Stimulated activated CD8-positive, alpha-beta memory T cell treated with anti-CD3 and anti-CD28 coated beads, Interleukin-15, amount 100 ng/mL, for 1 hour (primary cell): Measurements from ENCODE around the gene LCLAT1.

Source experiments
- DNase-seq: peaks from one replicate; pipeline ENCODE4 v3.0.0-alpha.2; 2020; ENCODE audit warnings: low read depth

The LCLAT1 gene

GRCh38 chr2:30675758-30676157 lies 228.7 kb downstream of the LCLAT1 start:
- no peak for DNase-seq

DNA sequence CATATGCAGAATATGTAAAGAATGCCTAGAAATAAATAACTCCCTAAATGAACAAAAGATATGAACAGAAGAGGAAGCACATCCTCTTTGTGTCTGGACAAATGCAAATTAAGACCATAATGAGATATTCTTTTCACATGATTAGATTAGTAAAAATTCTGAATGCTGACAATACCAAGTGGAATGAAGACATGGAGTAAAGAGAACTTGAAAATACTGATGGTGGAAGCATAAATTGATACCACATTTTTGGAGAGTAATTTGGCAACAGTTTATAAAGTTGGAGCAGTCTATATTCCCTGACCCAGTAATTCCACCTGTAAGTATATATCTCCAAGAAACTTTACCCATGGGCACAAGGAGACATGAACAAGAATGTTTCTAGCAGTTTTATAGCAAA lies 230.2 kb downstream of the LCLAT1 start:
- DNase-seq, result no peak

- DNase-seq, result no peak
These were observed 230.9 kb downstream of the LCLAT1 start for GRCh38 chr2:30677861-30678385.

DNA sequence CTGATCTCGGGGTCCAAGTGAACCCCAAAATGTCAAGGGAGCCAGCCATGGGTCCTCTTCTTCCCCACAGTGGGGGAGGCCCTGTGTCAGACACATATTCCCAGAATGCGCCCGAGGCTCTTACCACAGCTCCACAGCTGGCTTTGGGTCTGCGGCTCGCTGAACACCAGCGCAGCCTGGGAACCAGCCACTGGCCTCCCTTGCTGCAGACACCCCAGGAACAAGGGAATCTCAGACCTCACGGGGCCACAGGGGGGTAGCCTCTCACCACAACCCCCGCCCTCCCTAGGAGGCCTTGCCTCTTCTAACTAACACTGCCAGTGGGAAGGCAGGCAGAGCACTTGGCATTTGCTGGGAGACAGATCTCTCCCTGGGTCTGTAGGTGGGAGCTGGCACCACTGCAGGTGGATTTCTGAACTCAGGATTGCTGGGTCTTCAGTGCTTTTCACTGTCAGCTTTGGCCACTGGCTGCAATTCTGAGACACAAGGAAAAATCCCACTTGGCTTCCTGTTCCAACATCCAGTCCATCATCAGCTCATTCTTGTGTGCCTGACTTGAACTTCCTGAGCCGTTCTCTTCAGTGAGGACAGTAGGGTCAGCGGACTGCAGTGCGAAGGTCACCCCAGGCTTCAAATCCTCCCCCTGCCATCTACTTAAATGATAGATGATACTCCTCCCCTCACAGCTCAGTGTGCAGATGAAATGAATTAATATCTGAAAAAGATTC lies 231.5 kb downstream of the LCLAT1 start:
- DNase-seq, result no peak

- DNase-seq, result no peak
These were observed 232.5 kb downstream of the LCLAT1 start for GRCh38 chr2:30679426-30680088.

GRCh38 chr2:30680121-30680520 lies 233.1 kb downstream of the LCLAT1 start:
- no peak for DNase-seq

GRCh38 chr2:30681022-30681421 lies 234.0 kb downstream of the LCLAT1 start:
- no peak for DNase-seq

DNA sequence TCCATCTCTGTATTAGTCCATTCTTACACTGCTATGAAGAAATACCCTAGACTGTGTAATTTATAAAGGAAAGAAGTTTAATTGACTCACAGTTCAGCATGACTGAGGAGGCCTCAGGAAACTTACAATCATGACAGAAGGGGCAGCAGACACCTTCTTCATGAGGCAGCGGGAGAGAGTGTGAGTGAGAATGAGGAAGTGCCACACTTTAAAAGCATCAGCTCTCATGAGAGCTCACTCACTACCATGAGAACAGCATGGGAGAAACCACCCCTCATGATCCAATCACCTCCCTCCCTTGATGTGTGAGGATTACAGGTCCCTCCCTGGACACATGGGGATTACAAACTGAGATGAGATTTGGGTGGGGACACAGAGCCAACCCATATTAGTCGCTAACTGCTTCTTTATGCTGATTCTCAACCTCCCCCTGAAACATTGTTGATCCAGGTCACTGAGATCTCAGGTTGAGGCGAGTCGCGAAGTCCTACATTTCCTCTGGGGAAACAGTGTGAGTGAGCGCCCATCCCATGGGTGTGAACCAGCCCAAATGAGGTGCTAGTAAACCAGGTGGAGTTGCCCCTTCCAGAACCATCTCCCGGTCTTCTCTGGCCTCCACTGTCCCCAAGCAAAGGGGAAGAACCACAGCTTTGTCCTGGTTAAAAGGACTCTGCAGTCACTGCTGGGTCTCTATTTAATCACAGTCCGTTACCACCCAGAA lies 236.3 kb downstream of the LCLAT1 start:
- DNase-seq, result no peak

- DNase-seq, result no peak
These were observed 237.0 kb downstream of the LCLAT1 start for GRCh38 chr2:30684026-30684425.

GRCh38 chr2:30684516-30684915 lies 237.5 kb downstream of the LCLAT1 start:
- DNase-seq, result no peak

DNA sequence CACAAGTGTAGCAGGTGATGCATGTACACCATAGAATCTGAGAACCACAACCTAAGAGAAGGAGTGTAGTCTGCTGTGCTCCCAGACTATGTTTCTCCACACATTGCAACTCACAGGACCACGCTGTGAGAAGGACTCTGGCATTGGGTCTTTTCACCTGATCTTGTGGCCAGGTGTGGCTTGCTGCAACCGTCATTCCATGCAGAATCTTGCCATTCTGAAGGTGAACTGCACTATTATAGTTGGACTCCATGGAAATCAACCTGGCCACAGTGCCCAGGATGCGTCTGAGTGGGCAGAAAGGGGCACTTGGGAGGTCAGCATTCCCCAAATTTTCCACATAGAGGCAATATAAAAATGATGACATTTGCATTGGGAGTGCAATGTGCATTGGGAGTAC lies 237.9 kb downstream of the LCLAT1 start:
- DNase-seq, result no peak

GRCh38 chr2:30686000-30686399 lies 239.0 kb downstream of the LCLAT1 start:
- no peak for DNase-seq

DNA sequence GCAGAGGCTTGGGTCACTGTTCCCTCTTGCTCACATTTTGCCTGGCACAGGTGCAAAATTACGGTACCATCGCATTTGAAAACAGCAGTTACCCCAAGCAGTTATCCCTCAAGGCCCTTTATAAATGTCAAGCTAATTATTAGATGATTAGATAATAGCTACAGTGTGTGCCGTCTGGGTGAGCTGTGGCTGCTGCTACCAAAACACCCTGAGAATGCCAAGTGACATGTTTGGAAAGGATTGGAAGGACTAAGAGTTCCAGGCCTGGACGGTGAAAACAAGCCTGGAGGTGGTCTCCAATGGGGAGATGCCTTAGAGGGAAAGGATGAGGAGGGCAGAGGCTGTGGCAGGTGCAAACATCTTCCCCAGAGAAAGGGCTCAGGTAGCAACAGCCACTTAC lies 239.6 kb downstream of the LCLAT1 start:
- no peak for DNase-seq

DNA sequence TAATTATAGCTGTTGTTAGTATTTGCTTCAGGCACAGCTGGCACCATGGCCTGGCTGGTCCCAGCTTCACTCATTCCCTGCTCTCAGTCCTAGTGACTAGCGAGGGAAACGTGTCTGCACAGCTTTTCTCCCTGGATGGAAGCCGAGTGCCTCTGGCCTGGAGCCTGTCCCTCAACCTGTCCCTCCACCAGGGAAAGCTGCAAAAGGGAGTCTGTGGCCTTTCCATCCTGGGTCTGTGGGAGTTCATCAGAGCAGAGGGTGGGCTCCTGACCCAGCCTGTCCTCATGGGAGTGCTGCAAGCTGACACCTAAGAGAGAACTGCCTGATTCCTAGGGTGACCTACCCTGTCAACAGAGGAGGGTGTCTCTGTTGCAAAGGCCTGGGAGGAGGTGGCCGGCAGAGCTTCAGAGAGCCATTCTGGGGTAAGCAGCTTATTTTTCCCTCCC lies 241.9 kb downstream of the LCLAT1 start:
- DNase-seq, result no peak

DNA sequence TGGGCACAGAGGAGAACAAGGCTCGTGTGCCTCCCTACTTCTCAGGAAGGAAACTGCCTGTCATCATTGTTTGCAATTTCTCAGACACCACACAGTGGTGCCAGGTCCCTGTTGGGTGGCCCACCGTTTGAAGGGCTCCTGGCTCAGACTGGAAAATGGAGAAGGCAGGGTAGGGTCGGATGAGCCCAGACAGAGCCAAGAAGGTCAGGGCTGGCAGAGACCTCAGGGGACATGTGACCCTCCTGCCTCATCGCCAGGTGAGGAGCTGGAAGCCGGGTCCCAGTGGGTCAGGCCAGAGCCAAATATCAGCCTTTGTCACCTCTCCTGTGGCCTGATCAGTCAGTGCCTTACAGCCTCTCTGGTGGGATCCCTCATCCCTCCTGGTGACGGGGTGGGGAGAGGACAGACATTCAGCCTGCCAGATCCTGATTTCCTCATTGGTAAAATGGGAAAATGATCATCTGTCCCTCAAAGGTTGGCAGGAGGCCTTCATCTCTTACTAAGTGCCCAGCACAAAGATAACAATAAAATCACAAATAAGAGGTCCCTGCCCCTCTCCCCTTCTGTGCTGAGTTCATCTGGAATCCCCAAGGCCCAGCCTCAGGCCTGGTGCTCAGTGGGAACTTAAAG lies 242.6 kb downstream of the LCLAT1 start:
- DNase-seq, result no peak

GRCh38 chr2:30690126-30690561 lies 243.1 kb downstream of the LCLAT1 start:
- no peak for DNase-seq

GRCh38 chr2:30691091-30691947 lies 244.3 kb downstream of the LCLAT1 start:
- no peak for DNase-seq

- DNase-seq, result no peak
These were observed 245.1 kb downstream of the LCLAT1 start for GRCh38 chr2:30691948-30692828.

DNA sequence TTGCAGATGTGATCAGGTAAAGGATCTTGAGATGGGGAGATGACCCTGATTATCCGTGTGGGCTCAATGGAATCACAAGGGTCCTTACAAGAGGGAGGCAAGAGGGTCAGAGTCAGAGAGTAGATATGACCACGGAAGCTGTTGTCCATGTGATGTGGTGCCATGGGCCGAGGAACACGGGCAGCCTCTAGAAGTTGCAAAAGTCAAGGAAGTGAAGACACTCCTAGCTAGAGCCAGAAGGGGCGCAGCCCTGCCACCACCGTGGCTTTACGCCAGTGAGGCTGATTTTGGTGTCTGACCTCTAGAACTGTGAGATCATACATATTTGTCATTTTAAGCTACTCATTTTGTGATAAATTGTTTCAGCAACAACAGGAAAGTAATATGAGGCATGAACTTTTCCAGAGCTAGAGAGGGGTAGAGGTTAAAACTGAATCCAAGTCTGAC lies 245.8 kb downstream of the LCLAT1 start:
- no peak for DNase-seq
